SK-N-SH (cell line): Measurements from ENCODE around the gene RGS11. TPM values are rescaled to one million over a fixed set of nuclear protein-coding genes. Genes with fewer than 3 reads are reported as not detected.

Experiments used
- CTCF ChIA-PET: fragments of 300-600, 350-600 bp; formaldehyde crosslinking; extraction: SDS; loops from one replicate; lab custom pipeline; 2021; lab: Yijun Ruan, JAX
- POLR2A ChIA-PET: fragments of 350-600 bp; sonication (Branson Sonifier 250); formaldehyde crosslinking; extraction: SDS; loops from one replicate; lab custom pipeline; 2020; ENCODE audit warnings: antibody characterized with exemption, inconsistent platforms; lab: Yijun Ruan, JAX
- DNase-seq: peaks from one replicate; pipeline ENCODE4 v3.0.0; 2012
- H2AFZ ChIP-seq: fragments of 200-600 bp; sonication (generic); 2 replicates; pipeline ENCODE4 v1.8.1; 2016; ENCODE audit warnings: antibody characterized with exemption, mild to moderate bottlenecking, low read depth
- H3F3A ChIP-seq: fragments of 200-600 bp; sonication (generic); replicated peaks from 2 replicates; pipeline ENCODE3; 2016; ENCODE audit warnings: antibody characterized with exemption, mild to moderate bottlenecking; ENCODE audit not compliant: insufficient read depth
- H3K27ac ChIP-seq, 2 experiments: fragments of 200-500 bp in 1 of 2; fragments of 200-600 bp in 1 of 2; sonication (Bioruptor generic) in 1 of 2; sonication (generic), shearing (Covaris generic) in 1 of 2; 2 replicates each; pipeline versions ENCODE4 v1.5.1 to v1.6.1; 2014 to 2016; ENCODE audit warnings: low read depth in 2 of 2, inconsistent platforms in 1 of 2, low read length in 1 of 2, mild to moderate bottlenecking in 1 of 2, mixed read lengths in 1 of 2
- H3K27me3 ChIP-seq: fragments of 200-600 bp; sonication (generic), shearing (Covaris generic); 2 replicates; pipeline ENCODE4 v1.6.1; 2016; ENCODE audit warnings: mixed run types; ENCODE audit not compliant: insufficient read depth
- H3K36me3 ChIP-seq, 2 experiments: fragments of 200-500 bp in 1 of 2; fragments of 200-600 bp in 1 of 2; sonication (Bioruptor generic) in 1 of 2; sonication (generic) in 1 of 2; replicated peaks in 1 of 2; 2 replicates each; pipeline versions ENCODE3 to v1.5.1; 2014 to 2016; ENCODE audit warnings: low read length in 1 of 2, mild to moderate bottlenecking in 1 of 2; ENCODE audit not compliant: insufficient read depth in 2 of 2, control insufficient read depth in 1 of 2
- H3K4me1 ChIP-seq, 2 experiments: fragments of 200-500 bp in 1 of 2; fragments of 200-600 bp in 1 of 2; sonication (Bioruptor generic) in 1 of 2; sonication (generic), shearing (Covaris generic) in 1 of 2; 2 replicates each; pipeline versions ENCODE4 v1.5.1 to v1.6.1; 2014 to 2016; ENCODE audit warnings: low read depth in 1 of 2, low read length in 1 of 2, mixed run types in 1 of 2; ENCODE audit not compliant: insufficient read depth in 2 of 2, control insufficient read depth in 1 of 2
- H3K4me2 ChIP-seq: fragments of 200-600 bp; sonication (generic), shearing (Covaris generic); 2 replicates; pipeline ENCODE4 v1.6.1; 2017; ENCODE audit warnings: mixed run types
- H3K4me3 ChIP-seq, 2 experiments: fragments of 200-500 bp in 1 of 2; fragments of 200-600 bp in 1 of 2; sonication (Bioruptor generic) in 1 of 2; sonication (generic), shearing (Covaris generic) in 1 of 2; 2 replicates each; pipeline versions ENCODE4 v1.5.1 to v1.8.1; 2014 to 2016; ENCODE audit warnings: low read depth in 2 of 2, inconsistent platforms in 1 of 2, low read length in 1 of 2, mild to moderate bottlenecking in 1 of 2, mixed read lengths in 1 of 2, moderate library complexity in 1 of 2
- H3K79me2 ChIP-seq: fragments of 200-600 bp; sonication (generic); 2 replicates; pipeline ENCODE4 v1.8.1; 2017; ENCODE audit warnings: mild to moderate bottlenecking; ENCODE audit not compliant: insufficient read depth
- H3K9ac ChIP-seq: fragments of 200-600 bp; sonication (generic); 2 replicates; pipeline ENCODE4 v1.6.1; 2017; ENCODE audit warnings: mixed run types
- H3K9me2 ChIP-seq: fragments of 200-600 bp; sonication (generic); 2 replicates; pipeline ENCODE4 v1.6.1; 2017; ENCODE audit warnings: mixed run types
- H3K9me3 ChIP-seq: fragments of 200-600 bp; sonication (generic); 2 replicates; pipeline ENCODE4 v1.6.1; 2017; ENCODE audit warnings: mixed run types, mild to moderate bottlenecking, moderate library complexity
- H4K20me1 ChIP-seq: fragments of 200-600 bp; sonication (generic); 2 replicates; pipeline ENCODE4 v1.6.1; 2017; ENCODE audit warnings: mild to moderate bottlenecking, mixed run types; ENCODE audit not compliant: insufficient read depth
- ELF1 ChIP-seq: IDR thresholded peaks from 2 replicates; pipeline ENCODE4 v1.4.0; 2012
- EP300 ChIP-seq, 2 experiments: IDR thresholded peaks; 2 replicates each; pipeline versions ENCODE4 v1.4.0 to v1.6.1; 2012; ENCODE audit warnings: borderline replicate concordance in 1 of 2, low read depth in 1 of 2, low read length in 1 of 2
- FOXM1 ChIP-seq: IDR thresholded peaks from 2 replicates; pipeline ENCODE4 v1.4.0; 2012; ENCODE audit warnings: low read depth, mild to moderate bottlenecking
- GATA2 ChIP-seq: sonication (generic); formaldehyde crosslinking; IDR thresholded peaks from 2 replicates; pipeline ENCODE4 v1.5.0; 2020; ENCODE audit warnings: mild to moderate bottlenecking, missing genetic modification reagents
- NFIC ChIP-seq: IDR thresholded peaks from 2 replicates; pipeline ENCODE4 v1.4.0; 2012; ENCODE audit warnings: borderline replicate concordance
- NRF1 ChIP-seq: IDR thresholded peaks from 2 replicates; pipeline ENCODE4 v1.6.1; 2012; ENCODE audit warnings: low read depth, mild to moderate bottlenecking, low read length
- POLR2AphosphoS5 ChIP-seq: IDR thresholded peaks from 2 replicates; pipeline ENCODE4 v1.6.1; 2012; ENCODE audit warnings: low read depth, low read length
- RAD21 ChIP-seq: IDR thresholded peaks from 2 replicates; pipeline ENCODE4 v1.6.1; 2012; ENCODE audit warnings: mild to moderate bottlenecking, low read length
- RCOR1 ChIP-seq: fragments of 150-350 bp; IDR thresholded peaks from 2 replicates; pipeline ENCODE4 v1.6.1; 2017; ENCODE audit warnings: antibody characterized with exemption, low read length
- RXRA ChIP-seq: IDR thresholded peaks from 2 replicates; pipeline ENCODE4 v1.4.0; 2012; ENCODE audit warnings: low read depth, mild to moderate bottlenecking, borderline replicate concordance
- SIN3A ChIP-seq: IDR thresholded peaks from 2 replicates; pipeline ENCODE4 v1.6.1; 2012; ENCODE audit warnings: low read depth, mild to moderate bottlenecking, low read length, moderate library complexity, borderline replicate concordance
- SMC3 ChIP-seq: IDR thresholded peaks from 2 replicates; pipeline ENCODE4 v1.6.1; 2012; ENCODE audit warnings: low read depth, low read length, improper control_type of control experiment
- TAF1 ChIP-seq: IDR thresholded peaks from 2 replicates; pipeline ENCODE4 v1.6.1; 2012; ENCODE audit warnings: low read depth, mild to moderate bottlenecking, low read length, moderate library complexity, borderline replicate concordance
- YY1 ChIP-seq: IDR thresholded peaks from 2 replicates; pipeline ENCODE4 v1.4.0; 2012; ENCODE audit warnings: low read depth, mild to moderate bottlenecking
- WGBS: methylation state at CpG from one replicate; pipeline ENCODE4 v1.1.6; 2017; ENCODE audit warnings: low lambda C conversion rate; 5-methylcytosine and 5-hydroxymethylcytosine counted together
- polyA plus RNA-seq, 3 experiments: library from polyadenylated mRNA; depleted of rRNA; stranded (reverse); fragments of >200 nt; gene quantifications; 2 replicates each; pipeline ENCODE4 v1.2.3, GENCODE V29; 2012
- TF ChIP-seq, protein P1 (sequence below): IDR thresholded peaks from 2 replicates; pipeline ENCODE4 v1.4.0; 2012; ENCODE audit warnings: low read depth, borderline replicate concordance
- TF ChIP-seq, protein P2 (sequence below): IDR thresholded peaks from 2 replicates; pipeline ENCODE4 v1.4.0; 2012; ENCODE audit warnings: low read depth
- TF ChIP-seq, protein P3 (sequence below): fragments of 150-350 bp; IDR thresholded peaks from 2 replicates; pipeline ENCODE4 v1.6.1; 2016; ENCODE audit warnings: mild to moderate bottlenecking, low read depth, low read length
- TF ChIP-seq, protein P4 (sequence below): fragments of 200-600 bp; sonication (generic); IDR thresholded peaks from 2 replicates; pipeline ENCODE4 v1.6.1; 2017; ENCODE audit warnings: antibody characterized with exemption, mild to moderate bottlenecking, moderate library complexity
- TF ChIP-seq, protein P5 (sequence below): fragments of 150-350 bp; IDR thresholded peaks from 2 replicates; pipeline ENCODE4 v1.6.1; 2017; ENCODE audit warnings: antibody characterized with exemption, low read length, low read depth, borderline replicate concordance

Gene RGS11
- polyA plus RNA-seq, 1 of the 3 experiments (the other 2 are of a cell fraction): 9.8 TPM

DNA sequence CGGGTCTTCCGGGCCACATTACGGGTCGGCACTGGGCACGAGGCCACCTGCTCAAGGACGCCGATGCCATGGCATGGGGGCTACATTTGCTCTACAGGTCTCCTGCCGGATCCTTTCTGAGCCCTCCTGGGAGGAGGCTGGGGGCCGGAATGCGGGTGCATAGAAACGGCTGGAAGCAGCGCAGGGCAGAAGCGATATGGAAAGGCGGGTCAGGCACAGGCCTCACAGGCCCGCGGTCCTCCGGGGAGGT, 48.4 kb upstream of the RGS11 start (continued):
- TF ChIP-seq, protein P1, sequence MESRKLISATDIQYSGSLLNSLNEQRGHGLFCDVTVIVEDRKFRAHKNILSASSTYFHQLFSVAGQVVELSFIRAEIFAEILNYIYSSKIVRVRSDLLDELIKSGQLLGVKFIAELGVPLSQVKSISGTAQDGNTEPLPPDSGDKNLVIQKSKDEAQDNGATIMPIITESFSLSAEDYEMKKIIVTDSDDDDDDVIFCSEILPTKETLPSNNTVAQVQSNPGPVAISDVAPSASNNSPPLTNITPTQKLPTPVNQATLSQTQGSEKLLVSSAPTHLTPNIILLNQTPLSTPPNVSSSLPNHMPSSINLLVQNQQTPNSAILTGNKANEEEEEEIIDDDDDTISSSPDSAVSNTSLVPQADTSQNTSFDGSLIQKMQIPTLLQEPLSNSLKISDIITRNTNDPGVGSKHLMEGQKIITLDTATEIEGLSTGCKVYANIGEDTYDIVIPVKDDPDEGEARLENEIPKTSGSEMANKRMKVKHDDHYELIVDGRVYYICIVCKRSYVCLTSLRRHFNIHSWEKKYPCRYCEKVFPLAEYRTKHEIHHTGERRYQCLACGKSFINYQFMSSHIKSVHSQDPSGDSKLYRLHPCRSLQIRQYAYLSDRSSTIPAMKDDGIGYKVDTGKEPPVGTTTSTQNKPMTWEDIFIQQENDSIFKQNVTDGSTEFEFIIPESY: no peak
- TF ChIP-seq, protein P2, sequence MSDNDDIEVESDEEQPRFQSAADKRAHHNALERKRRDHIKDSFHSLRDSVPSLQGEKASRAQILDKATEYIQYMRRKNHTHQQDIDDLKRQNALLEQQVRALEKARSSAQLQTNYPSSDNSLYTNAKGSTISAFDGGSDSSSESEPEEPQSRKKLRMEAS: no peak
- TF ChIP-seq ELF1: no peak
- TF ChIP-seq SIN3A: no peak
- TF ChIP-seq EP300 (IDR thresholded peaks at IDR 0.05; ENCODE audit: borderline replicate concordance in 1 of 2, low read depth in 1 of 2, low read length in 1 of 2): no peak
- no peak for TF ChIP-seq NRF1
- TF ChIP-seq POLR2AphosphoS5: no peak
- no peak for TF ChIP-seq RAD21
- TF ChIP-seq, protein P3, sequence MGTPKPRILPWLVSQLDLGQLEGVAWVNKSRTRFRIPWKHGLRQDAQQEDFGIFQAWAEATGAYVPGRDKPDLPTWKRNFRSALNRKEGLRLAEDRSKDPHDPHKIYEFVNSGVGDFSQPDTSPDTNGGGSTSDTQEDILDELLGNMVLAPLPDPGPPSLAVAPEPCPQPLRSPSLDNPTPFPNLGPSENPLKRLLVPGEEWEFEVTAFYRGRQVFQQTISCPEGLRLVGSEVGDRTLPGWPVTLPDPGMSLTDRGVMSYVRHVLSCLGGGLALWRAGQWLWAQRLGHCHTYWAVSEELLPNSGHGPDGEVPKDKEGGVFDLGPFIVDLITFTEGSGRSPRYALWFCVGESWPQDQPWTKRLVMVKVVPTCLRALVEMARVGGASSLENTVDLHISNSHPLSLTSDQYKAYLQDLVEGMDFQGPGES: no peak

DNA sequence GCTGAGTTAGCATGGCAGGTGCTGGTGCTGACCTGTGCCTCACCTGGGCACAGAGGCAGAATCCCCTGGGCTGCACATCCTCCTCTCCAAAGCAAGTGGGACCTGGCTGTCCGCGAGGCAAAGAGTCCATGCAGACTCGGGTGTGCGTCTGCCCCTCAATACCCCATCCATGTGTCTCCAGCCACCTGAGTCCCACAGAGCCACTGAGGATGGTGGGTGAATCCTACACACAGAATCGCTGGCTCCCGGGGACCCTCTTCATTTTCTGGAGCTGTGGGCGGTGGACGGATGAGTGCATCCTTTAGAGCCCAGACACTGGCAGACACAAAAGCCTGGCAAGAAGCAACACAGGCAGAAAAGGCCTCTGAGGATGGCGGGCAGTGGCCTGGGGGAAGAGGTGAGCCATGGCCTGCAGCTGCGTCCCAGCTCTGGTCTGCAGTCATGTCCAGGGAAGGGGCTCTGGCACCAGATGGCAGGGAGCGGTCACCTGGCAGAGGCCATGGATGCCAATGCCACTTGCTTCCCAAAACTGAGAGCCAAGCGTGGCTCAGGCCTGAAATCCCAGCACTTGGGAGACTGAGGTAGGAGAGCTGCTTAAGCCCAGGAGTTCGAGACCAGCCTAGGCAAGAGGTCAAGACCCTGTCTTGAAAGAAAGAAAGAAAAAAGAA, 46.9 kb upstream of the RGS11 start:
- H2AFZ ChIP-seq: no peak overlapping the region
- H3K4me1 ChIP-seq: peaks cover 0 to 15% of the 10 kb centered on the region in 2 experiments; a peak in 1 of 4 replicates
- ChIA-PET POLR2A (no interaction called here), CTCF (interaction anchor here (0.6 to 1.6 kb wide), 2 partner anchors 9 to 39 kb away, joined by 3 to 5 read pairs; no protein-coding TSS in a partner anchor)
- no peak for DNase-seq
- peaks cover 89% of the 10 kb centered on the region for H4K20me1 ChIP-seq
- H3F3A ChIP-seq: no peaks in the 10 kb centered on the region
- no peaks in the 10 kb centered on the region for H3K9me2 ChIP-seq
- peaks cover 77% of the 10 kb centered on the region; the same call in 1 of the 2 replicates for H3K79me2 ChIP-seq
- H3K36me3 ChIP-seq: peaks cover 0 to 4% of the 10 kb centered on the region in 2 experiments
- H3K4me3 ChIP-seq: no peak overlapping the region
- no peak overlapping the region for H3K4me2 ChIP-seq
- TF ChIP-seq RXRA: no peak
- TF ChIP-seq RCOR1: no peak
- no peak for TF ChIP-seq TAF1
- no peaks in the 10 kb centered on the region for H3K27me3 ChIP-seq
- H3K9ac ChIP-seq: no peak overlapping the region
- H3K27ac ChIP-seq: no peak overlapping the region; a peak in 1 of 4 replicates
- 93% methylated on average over 9 of the region's 13 CpGs for WGBS
- no peaks in the 10 kb centered on the region for H3K9me3 ChIP-seq

DNA sequence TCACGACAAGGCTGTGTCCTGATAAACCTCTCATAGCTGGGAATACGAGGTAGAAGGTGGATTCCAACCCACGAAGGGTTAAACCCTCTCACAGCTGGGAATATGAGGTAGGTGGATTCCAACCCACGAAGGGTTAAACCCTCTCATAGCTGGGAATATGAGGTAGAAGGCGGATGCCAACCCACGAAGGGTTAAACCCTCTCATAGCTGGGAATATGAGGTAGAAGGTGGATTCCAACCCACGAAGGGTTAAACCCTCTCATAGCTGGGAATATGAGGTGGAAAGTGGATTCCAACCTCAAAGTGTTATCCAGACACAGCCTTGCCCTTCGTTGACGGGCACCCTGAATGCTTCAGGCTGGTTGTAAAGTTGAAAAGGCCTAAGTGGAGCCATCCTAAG, 45.8 kb upstream of the RGS11 start:
- Histone ChIP-seq H3K79me2 (peaks cover 76% of the 10 kb centered on the region), H3K9me3 (no peaks in the 10 kb centered on the region), H4K20me1 (peaks cover 89% of the 10 kb centered on the region), H3K27me3 (no peaks in the 10 kb centered on the region), H2AFZ (no peak overlapping the region), H3K9ac (no peak overlapping the region), H3K9me2 (no peaks in the 10 kb centered on the region), H3F3A (no peaks in the 10 kb centered on the region), H3K4me2 (no peak overlapping the region), H3K36me3 (peaks cover 0 to 4% of the 10 kb centered on the region in 2 experiments), H3K4me3 (no peak overlapping the region), H3K27ac (no peak overlapping the region), H3K4me1 (peaks cover 0 to 15% of the 10 kb centered on the region in 2 experiments; a peak in 1 of 4 replicates)
- 82% methylated on average over 9 of the region's 9 CpGs for WGBS
- DNase-seq: no peak
- ChIA-PET CTCF (interaction anchor here (0.8 to 1.6 kb wide), 2 partner anchors 8 to 141 kb away, joined by 3 to 5 read pairs; partner anchors contain the start of gene HBQ1), POLR2A (no interaction called here)
- TF ChIP-seq, protein P4, sequence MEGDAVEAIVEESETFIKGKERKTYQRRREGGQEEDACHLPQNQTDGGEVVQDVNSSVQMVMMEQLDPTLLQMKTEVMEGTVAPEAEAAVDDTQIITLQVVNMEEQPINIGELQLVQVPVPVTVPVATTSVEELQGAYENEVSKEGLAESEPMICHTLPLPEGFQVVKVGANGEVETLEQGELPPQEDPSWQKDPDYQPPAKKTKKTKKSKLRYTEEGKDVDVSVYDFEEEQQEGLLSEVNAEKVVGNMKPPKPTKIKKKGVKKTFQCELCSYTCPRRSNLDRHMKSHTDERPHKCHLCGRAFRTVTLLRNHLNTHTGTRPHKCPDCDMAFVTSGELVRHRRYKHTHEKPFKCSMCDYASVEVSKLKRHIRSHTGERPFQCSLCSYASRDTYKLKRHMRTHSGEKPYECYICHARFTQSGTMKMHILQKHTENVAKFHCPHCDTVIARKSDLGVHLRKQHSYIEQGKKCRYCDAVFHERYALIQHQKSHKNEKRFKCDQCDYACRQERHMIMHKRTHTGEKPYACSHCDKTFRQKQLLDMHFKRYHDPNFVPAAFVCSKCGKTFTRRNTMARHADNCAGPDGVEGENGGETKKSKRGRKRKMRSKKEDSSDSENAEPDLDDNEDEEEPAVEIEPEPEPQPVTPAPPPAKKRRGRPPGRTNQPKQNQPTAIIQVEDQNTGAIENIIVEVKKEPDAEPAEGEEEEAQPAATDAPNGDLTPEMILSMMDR: no peak
- TF ChIP-seq, protein P5, sequence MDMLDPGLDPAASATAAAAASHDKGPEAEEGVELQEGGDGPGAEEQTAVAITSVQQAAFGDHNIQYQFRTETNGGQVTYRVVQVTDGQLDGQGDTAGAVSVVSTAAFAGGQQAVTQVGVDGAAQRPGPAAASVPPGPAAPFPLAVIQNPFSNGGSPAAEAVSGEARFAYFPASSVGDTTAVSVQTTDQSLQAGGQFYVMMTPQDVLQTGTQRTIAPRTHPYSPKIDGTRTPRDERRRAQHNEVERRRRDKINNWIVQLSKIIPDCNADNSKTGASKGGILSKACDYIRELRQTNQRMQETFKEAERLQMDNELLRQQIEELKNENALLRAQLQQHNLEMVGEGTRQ: no peak
- TF ChIP-seq GATA2 (CRISPR knock-in tag): no peak
- no peak for TF ChIP-seq SMC3
- no peak for TF ChIP-seq RAD21
- TF ChIP-seq, protein P2: no peak
- TF ChIP-seq NFIC: no peak
- TF ChIP-seq YY1: no peak
- TF ChIP-seq FOXM1: no peak
- no peak for TF ChIP-seq SIN3A
